Measurements from ENCODE around the gene LAMA1. TPM values are rescaled to one million over a fixed set of nuclear protein-coding genes. Genes with fewer than 3 reads are reported as not detected.

The LAMA1 gene
- total RNA-seq, 3 donors from 2014 or later, result 2.7 to 20.8 (median 6.1) TPM

- no peak for ATAC-seq
- Histone ChIP-seq H3K9me3 (no peaks in the 10 kb centered on the region), H3K4me1 (ENCODE audit: low read depth) (no peaks in the 10 kb centered on the region), H3K36me3 (ENCODE audit: low read depth) (no peaks in the 10 kb centered on the region), H3K4me3 (no peak overlapping the region)
- TF ChIP-seq CTCF (IDR thresholded peaks at IDR 0.05), result no peak
- no peak for DNase-seq
- intact Hi-C loops (cut with DNase I, micrococcal nuclease), result no loop called here
Measured at GRCh38 chr18:7064346-7064745, 53.3 kb downstream of the LAMA1 start.

- intact Hi-C loops (cut with DNase I, micrococcal nuclease), result no loop called here
- no peaks in the 10 kb centered on the region for H3K4me1 ChIP-seq (ENCODE audit: low read depth)
- ATAC-seq (no peak), DNase-seq (no peak)
- no peaks in the 10 kb centered on the region for H3K36me3 ChIP-seq (ENCODE audit: low read depth)
- H3K9me3 ChIP-seq, result no peaks in the 10 kb centered on the region
- TF ChIP-seq CTCF (IDR thresholded peaks at IDR 0.05), result no peak
- no peak overlapping the region for H3K4me3 ChIP-seq
Measured at GRCh38 chr18:7062811-7063210, 54.8 kb downstream of the LAMA1 start.

- ATAC-seq, result no peak
- no peak for TF ChIP-seq CTCF (IDR thresholded peaks at IDR 0.05)
- intact Hi-C loops (cut with DNase I, micrococcal nuclease), result no loop called here
- Histone ChIP-seq H3K9me3 (no peaks in the 10 kb centered on the region), H3K4me1 (ENCODE audit: low read depth) (no peaks in the 10 kb centered on the region), H3K4me3 (no peak overlapping the region), H3K36me3 (ENCODE audit: low read depth) (no peaks in the 10 kb centered on the region)
- no peak for DNase-seq
Measured at GRCh38 chr18:7062236-7062635, 55.4 kb downstream of the LAMA1 start.

- Histone ChIP-seq H3K4me3 (no peak overlapping the region), H3K36me3 (ENCODE audit: low read depth) (no peaks in the 10 kb centered on the region), H3K9me3 (no peaks in the 10 kb centered on the region), H3K4me1 (ENCODE audit: low read depth) (no peaks in the 10 kb centered on the region)
- TF ChIP-seq CTCF (IDR thresholded peaks at IDR 0.05), result no peak
- intact Hi-C loops (cut with DNase I, micrococcal nuclease), result no loop called here
- no peak for ATAC-seq
- DNase-seq, result no peak
Measured at GRCh38 chr18:7059276-7059675, 58.3 kb downstream of the LAMA1 start.

GRCh38 chr18:7056026-7056425 lies 61.6 kb downstream of the LAMA1 start:
- ATAC-seq, result no peak
- no peak for DNase-seq
- Histone ChIP-seq H3K4me1 (ENCODE audit: low read depth) (no peaks in the 10 kb centered on the region), H3K36me3 (ENCODE audit: low read depth) (no peaks in the 10 kb centered on the region), H3K4me3 (no peak overlapping the region), H3K9me3 (no peaks in the 10 kb centered on the region)
- no peak for TF ChIP-seq CTCF (IDR thresholded peaks at IDR 0.05)
- intact Hi-C loops (cut with DNase I, micrococcal nuclease), result no loop called here

- no peak for DNase-seq
- H3K36me3 ChIP-seq (ENCODE audit: low read depth), result no peaks in the 10 kb centered on the region
- no peak for TF ChIP-seq CTCF (IDR thresholded peaks at IDR 0.05)
- H3K4me3 ChIP-seq, result no peak overlapping the region
- intact Hi-C loops (cut with DNase I, micrococcal nuclease), result no loop called here
- no peak for ATAC-seq
- H3K4me1 ChIP-seq (ENCODE audit: low read depth), result no peaks in the 10 kb centered on the region
- no peaks in the 10 kb centered on the region for H3K9me3 ChIP-seq
Measured at GRCh38 chr18:7049951-7050350, 67.6 kb downstream of the LAMA1 start.
